ENCODE data around the gene OTUD5. TPM values are rescaled to one million over a fixed set of nuclear protein-coding genes. Genes with fewer than 3 reads are reported as not detected.

The OTUD5 gene
- total RNA-seq, 1 experiment from 2014 or later = 62.5 TPM

DNA sequence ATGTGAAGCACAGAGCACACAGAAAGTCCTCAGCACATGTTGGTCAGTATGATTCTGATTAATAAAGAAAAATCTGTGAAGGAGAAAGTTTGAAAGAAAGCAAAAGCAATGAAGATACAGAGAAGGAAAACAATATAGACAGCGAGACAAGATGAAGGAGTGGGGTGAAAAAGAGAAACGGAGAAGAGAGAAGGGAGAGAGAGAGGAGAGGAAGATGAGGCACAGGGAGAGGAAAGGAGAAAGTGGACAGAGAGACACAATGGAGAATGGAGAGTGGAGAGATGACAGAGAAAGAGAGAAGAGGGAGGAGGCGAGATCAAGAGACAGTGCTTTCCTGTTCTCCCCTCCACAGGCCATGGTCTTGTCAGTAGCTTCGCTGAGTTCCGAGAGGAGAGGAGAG lies 18.1 kb upstream of the OTUD5 start:
- Histone ChIP-seq H2BK120ac (ENCODE audit: low read depth, low read length, poor library complexity, severe bottlenecking) (no peak overlapping the region), H2BK15ac (ENCODE audit: low read depth, low read length) (no peak overlapping the region), H3K27me3 (ENCODE audit: insufficient read depth, low read length) (no peaks in the 10 kb centered on the region), H3K79me1 (ENCODE audit: insufficient read depth, low read depth, low read length, poor library complexity, severe bottlenecking) (no peaks in the 10 kb centered on the region), H3K56ac (ENCODE audit: insufficient read length, low read depth, low read length) (no peak overlapping the region), H3K27ac (ENCODE audit: insufficient read length, low read depth, low read length) (no peak overlapping the region), H2BK5ac (ENCODE audit: insufficient read length, low read length) (no peak overlapping the region), H4K8ac (replicated peaks; ENCODE audit: insufficient read length, low read depth, low read length) (no peak overlapping the region), H3K23ac (ENCODE audit: insufficient read length, low read depth, low read length) (no peak overlapping the region), H4K91ac (ENCODE audit: insufficient read length, low read depth, low read length) (no peak overlapping the region), H3K23me2 (ENCODE audit: insufficient read length, low read depth, low read length, poor library complexity, severe bottlenecking) (peaks cover 10% of the 10 kb centered on the region), H3K4me1 (ENCODE audit: insufficient read depth, low read length) (no peaks in the 10 kb centered on the region), H2BK12ac (ENCODE audit: insufficient read length, low read depth, low read length) (no peak overlapping the region), H3K4me2 (ENCODE audit: insufficient read depth, insufficient read length, low read length) (no peak overlapping the region), H3T11ph (ENCODE audit: low read length) (no peak overlapping the region), H4K20me1 (ENCODE audit: control insufficient read depth, insufficient read depth, insufficient read length) (no peaks in the 10 kb centered on the region), H4K5ac (ENCODE audit: insufficient read length, low read depth, low read length) (no peak overlapping the region), H2AK5ac (ENCODE audit: insufficient read length, low read length) (no peak overlapping the region), H3K9me3 (ENCODE audit: control insufficient read depth, low read depth, low read length) (no peaks in the 10 kb centered on the region), H2AFZ (ENCODE audit: low read length) (no peak overlapping the region), H3K4ac (ENCODE audit: low read depth, low read length) (no peak overlapping the region), H3K14ac (ENCODE audit: insufficient read depth, low read length) (no peak overlapping the region), H3K79me2 (ENCODE audit: insufficient read depth, low read length) (no peaks in the 10 kb centered on the region), H2BK20ac (ENCODE audit: low read depth, low read length, poor library complexity, severe bottlenecking) (no peak overlapping the region), H3K18ac (ENCODE audit: insufficient read length, low read depth, low read length) (no peak overlapping the region), H3K9ac (ENCODE audit: extremely low read depth, insufficient read length, low read length) (no peak overlapping the region)
- Mint-ChIP-seq H3K27me3 (ENCODE audit: low read depth) (peaks cover 2% of the 10 kb centered on the region), H3K9me3 (peaks cover 72 to 83% of the 10 kb centered on the region in 2 experiments), H3K4me3 (no peak overlapping the region), H3K27ac (no peak overlapping the region; a peak in 1 of 7 replicates), H3K36me3 (ENCODE audit: insufficient read depth in 1 of 3, low read depth in 3 of 3) (peaks cover 31 to 57% (median 46%) of the 10 kb centered on the region in 3 experiments), H3K4me1 (peaks cover 5% of the 10 kb centered on the region in 2 experiments; a peak in 3 of 4 replicates)
- no peak for DNase-seq
- WGBS (ENCODE audit: extremely low coverage, insufficient read length, low lambda C conversion rate) = 100% methylated on average over 2 of the region's 5 CpGs
- TF ChIP-seq CTCF (conservative IDR thresholded peaks at IDR 0.05) = no peak
